H1 (cell line): ENCODE results near the gene CD63. TPM values are rescaled to one million over a fixed set of nuclear protein-coding genes. Genes with fewer than 3 reads are reported as not detected.

ENCODE experiments used
- CHD2 ChIP-seq: IDR thresholded peaks from 2 replicates; pipeline ENCODE4 v1.6.1; 2012; ENCODE audit warnings: low read length, improper control_type of control experiment
- CTBP2 ChIP-seq: IDR thresholded peaks from 2 replicates; pipeline ENCODE4 v1.7.0; 2011; ENCODE audit warnings: borderline replicate concordance, mild to moderate bottlenecking, moderate library complexity, mixed read lengths, low read length; ENCODE audit not compliant: insufficient read depth, insufficient read length
- E2F6 ChIP-seq: IDR thresholded peaks from 2 replicates; pipeline ENCODE4 v1.6.1; 2012; ENCODE audit warnings: inconsistent platforms
- EGR1 ChIP-seq: IDR thresholded peaks from 2 replicates; pipeline ENCODE4 v1.6.1; 2011; ENCODE audit warnings: low read depth, low read length, borderline replicate concordance
- KDM1A ChIP-seq: fragments of 200-600, 300-600 bp; sonication (generic); IDR thresholded peaks from 2 replicates; pipeline ENCODE4 v1.7.1; 2016; ENCODE audit warnings: mild to moderate bottlenecking, low read length, borderline replicate concordance
- MAX ChIP-seq: IDR thresholded peaks from 2 replicates; pipeline ENCODE4 v1.6.1; 2012; ENCODE audit warnings: inconsistent platforms
- POU5F1 ChIP-seq: IDR thresholded peaks from 2 replicates; pipeline ENCODE4 v1.6.1; 2011; ENCODE audit warnings: low read depth, mild to moderate bottlenecking, low read length, moderate library complexity
- SIN3A ChIP-seq, 2 experiments: IDR thresholded peaks in 1 of 2; conservative IDR thresholded peaks in 1 of 2; 2 replicates each; pipeline ENCODE4 v1.6.1; 2011 to 2012; ENCODE audit warnings: low read length in 2 of 2, improper control_type of control experiment in 1 of 2, low read depth in 1 of 2, mild to moderate bottlenecking in 1 of 2
- TEAD4 ChIP-seq: IDR thresholded peaks from 2 replicates; pipeline ENCODE4 v1.6.1; 2012; ENCODE audit warnings: low read depth, low read length, inconsistent platforms, mixed read lengths
- YY1 ChIP-seq: IDR thresholded peaks from 2 replicates; pipeline ENCODE4 v1.6.1; 2011; ENCODE audit warnings: low read depth, mild to moderate bottlenecking, low read length
- polyA plus RNA-seq, 7 experiments: library from polyadenylated mRNA; depleted of rRNA in 3 of 7; stranded (reverse) in 5 of 7; unstranded in 2 of 7; fragments of >200 nt in 5 of 7; fragments of 200-250 nt in 2 of 7; gene quantifications; 1 replicate in 5 of 7; 2 replicates in 1 of 7; 4 replicates in 1 of 7; pipeline versions ENCODE4 v1.2.1 to v1.2.3, GENCODE V29; 2011 to 2013; ENCODE audit warnings: missing spikeins in 2 of 7, mixed read lengths in 2 of 7
- total RNA-seq: library from RNA; stranded (reverse); fragmentation: NEBNext Ultra II Directional; extraction: Animal tissue kit (Norgen Biotek cat#: 25700); gene quantifications from 2 replicates; pipeline ENCODE4 v1.2.1, GENCODE V29; 2021

Gene CD63
- total and polyA plus RNA-seq, 2 of the 8 experiments (the other 6 are each of a cell fraction or from before 2014, with no cell fraction given) = 440 to 526 TPM

GRCh38 chr12:55698241-55698955 is 30.4 kb downstream of the CD63 start (continued):
- TF ChIP-seq SIN3A (conservative IDR thresholded peaks at IDR 0.05 in 1 of 2, IDR thresholded peaks at IDR 0.05 in 1 of 2; ENCODE audit: low read depth in 1 of 2, low read length in 2 of 2) (no peak), E2F6 (no peak), TEAD4 (no peak), YY1 (no peak), KDM1A (no peak), CHD2 (no peak), POU5F1 (no peak), MAX (no peak), EGR1 (no peak), CTBP2 (no peak)
